ENCODE measurements around the gene KCNH5.

The KCNH5 gene

DNA sequence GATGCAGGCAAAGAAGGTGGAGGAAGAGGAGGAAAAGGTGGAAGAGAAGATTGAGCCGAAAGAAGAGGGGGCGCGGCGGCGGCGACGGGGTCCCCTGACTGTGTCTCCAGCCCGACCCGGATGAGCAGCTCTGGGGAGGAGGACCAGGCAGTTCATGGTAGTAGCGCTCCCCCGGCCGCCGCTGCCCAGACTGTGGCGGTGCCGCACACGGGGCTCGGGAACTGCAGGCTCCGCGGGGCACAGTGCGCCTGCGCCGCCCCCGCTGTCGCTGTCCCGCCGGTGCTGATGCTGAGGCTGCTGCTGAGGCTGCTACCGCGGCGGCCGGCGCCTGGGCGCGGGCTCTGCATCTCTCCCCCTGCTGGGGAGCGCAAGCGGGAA, at the start of gene KCNH5:
Gene KCNH5 (minus strand): TSS at position 225 of the 378 bp plus-strand sequence. CDS start 272 bp downstream, outside the sequence.
- in situ Hi-C loops (cut with HindIII; ENCODE audit: low sequenced_read_pairs) = no loop called here

DNA sequence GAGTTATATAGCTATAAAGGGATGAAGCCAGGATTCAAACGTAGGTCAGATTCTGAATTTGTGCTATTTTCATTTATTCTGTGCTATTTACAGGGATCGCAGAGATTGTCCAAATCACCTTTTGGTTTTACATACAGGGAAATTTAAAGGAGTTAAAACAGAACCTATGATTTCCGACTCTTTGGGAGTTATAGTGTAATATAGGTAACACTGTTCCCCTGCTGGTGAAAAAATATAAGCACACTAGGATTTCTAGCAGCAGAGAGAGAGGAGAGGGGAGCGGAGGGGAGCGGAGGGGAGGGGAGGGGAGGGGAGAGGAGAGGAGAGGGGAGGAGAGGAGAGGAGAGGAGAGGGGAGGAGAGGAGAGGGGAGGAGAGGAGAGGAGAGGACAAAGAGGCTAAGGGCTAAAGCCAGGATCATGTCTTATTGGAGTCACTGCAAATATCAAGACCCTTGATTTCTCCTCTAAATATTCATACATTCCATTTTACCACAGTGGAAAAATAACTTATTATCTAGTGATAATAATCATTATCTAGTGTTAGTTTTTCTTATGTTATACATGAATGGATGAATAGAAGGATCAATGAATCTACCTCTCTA, 46.2 kb upstream of the KCNH5 start:
- in situ Hi-C loops (cut with HindIII; ENCODE audit: low sequenced_read_pairs) = no loop called here

- in situ Hi-C loops (cut with HindIII; ENCODE audit: low sequenced_read_pairs) = no loop called here
Measured at GRCh38 chr14:63088865-63089264, 43.6 kb upstream of the KCNH5 start.

GRCh38 chr14:63078569-63078968, 33.3 kb upstream of the KCNH5 start:
- in situ Hi-C loops (cut with HindIII; ENCODE audit: low sequenced_read_pairs) = no loop called here

DNA sequence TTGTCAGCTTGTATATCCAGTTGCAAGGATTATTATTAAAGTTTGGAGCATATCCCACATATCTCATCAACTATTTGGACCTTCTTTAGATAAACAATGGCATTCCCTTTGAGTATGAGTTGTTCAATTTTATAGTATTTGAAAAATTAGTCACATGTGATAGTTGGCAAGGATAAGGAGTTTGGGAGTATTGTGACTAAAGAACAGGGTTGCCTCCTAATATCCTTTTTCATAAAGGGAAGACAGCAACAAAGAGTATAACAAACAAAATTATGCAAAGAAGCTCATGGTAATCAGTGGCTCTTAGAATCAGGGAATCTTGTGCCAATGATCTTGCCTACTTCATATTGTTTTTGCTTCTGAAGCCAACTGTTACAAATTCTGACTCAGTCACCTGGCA, 31.2 kb upstream of the KCNH5 start:
- in situ Hi-C loops (cut with HindIII; ENCODE audit: low sequenced_read_pairs) = no loop called here

GRCh38 chr14:63055631-63056030, 10.4 kb upstream of the KCNH5 start:
- in situ Hi-C loops (cut with HindIII; ENCODE audit: low sequenced_read_pairs) = no loop called here

DNA sequence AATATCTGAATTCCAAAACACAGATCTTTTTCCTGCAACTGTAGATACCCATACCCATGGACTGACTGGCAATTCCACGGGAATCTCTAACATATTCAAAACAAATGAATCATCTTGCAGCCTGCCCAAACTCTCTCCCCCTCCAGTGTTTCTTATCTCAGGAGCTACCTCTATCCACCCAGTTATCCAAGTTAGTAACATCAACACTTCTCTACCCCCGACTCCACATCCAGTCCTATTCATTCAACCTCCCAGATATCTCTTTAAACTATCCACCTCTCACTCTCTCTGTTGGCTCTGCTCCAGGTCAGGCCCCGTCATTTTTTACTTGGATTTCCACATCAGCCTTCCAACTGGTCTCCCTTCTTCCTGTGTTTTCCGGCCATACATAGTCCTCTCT, 6.7 kb upstream of the KCNH5 start:
- in situ Hi-C loops (cut with HindIII; ENCODE audit: low sequenced_read_pairs) = no loop called here

GRCh38 chr14:63051301-63051700, 6.0 kb upstream of the KCNH5 start:
- in situ Hi-C loops (cut with HindIII; ENCODE audit: low sequenced_read_pairs) = no loop called here

DNA sequence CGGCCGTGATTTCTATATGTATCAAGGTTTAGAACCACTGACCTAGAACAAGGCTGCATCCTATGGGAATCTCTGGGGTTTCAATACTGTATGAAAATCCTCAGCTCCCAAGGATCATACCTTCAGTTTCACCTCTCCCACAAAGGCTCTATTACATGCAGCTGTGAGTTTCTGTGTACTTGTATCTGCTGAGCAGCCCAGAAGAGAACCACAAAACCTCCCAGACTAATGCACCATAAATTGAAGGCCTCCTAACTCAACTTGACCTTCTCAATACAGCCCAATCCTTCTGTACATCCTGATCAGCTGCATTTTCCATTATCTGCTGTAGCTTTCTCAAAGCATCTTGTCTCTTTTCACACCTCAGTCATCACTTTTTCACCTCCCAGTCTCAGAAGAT, 5.4 kb upstream of the KCNH5 start:
- in situ Hi-C loops (cut with HindIII; ENCODE audit: low sequenced_read_pairs) = no loop called here

GRCh38 chr14:63046339-63047268, 1.3 kb upstream of the KCNH5 start:
- in situ Hi-C loops (cut with HindIII; ENCODE audit: low sequenced_read_pairs) = no loop called here

DNA sequence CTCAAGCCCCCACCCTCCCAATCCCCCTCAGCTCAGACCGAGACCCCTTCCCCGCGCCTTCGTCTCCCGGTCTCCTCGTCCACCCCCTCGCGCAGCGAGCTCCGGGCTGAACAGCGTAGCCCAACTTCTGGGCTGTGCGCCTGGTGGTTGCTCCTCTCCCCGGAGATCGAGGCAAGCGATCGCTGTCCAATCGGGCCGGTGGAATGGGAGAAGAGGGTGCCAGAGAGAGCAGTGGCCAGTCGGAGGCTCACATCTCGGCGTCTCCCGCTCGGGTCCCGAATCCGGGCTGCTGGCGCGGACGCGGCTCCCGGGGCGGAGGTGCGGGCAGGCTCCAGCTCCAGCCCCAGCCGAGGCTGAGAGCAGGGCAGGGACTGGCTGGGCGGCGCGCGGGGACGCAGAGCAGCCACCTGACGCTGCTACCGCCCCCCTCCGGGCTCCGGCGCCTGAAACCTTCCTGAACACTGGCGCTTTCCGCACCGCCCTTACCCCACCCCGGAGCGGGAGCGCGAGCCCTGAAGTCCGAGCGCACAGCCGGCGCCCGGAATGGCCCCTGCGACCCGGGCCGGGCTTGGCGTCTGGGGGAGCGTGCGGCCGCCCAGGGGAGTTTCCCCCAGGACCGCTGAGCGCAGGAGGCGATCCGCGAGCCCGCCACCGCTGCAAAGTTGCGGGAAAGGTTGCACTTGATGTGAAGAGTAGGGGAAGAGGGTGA, 508 bp upstream of the KCNH5 start:
- in situ Hi-C loops (cut with HindIII; ENCODE audit: low sequenced_read_pairs) = no loop called here

DNA sequence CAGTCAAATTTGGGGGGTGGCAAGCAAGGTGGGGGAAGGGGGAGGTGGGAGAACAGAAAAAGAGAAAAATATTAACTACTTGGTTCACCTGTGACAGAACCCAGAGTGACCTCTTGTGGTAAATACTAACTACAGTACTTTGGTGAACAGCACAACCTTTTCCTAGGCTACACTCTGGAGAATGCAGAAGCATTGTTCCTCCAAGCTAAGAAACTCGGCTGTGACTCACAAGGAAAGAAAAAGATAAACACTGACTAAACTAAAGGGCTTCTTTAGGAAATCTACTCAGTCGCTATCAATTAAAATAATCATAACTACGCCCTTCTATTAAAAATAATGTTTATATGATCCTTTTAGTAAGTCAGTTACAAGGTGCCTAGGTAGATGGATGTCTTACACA, 5.4 kb downstream of the KCNH5 start:
- in situ Hi-C loops (cut with HindIII; ENCODE audit: low sequenced_read_pairs) = no loop called here

DNA sequence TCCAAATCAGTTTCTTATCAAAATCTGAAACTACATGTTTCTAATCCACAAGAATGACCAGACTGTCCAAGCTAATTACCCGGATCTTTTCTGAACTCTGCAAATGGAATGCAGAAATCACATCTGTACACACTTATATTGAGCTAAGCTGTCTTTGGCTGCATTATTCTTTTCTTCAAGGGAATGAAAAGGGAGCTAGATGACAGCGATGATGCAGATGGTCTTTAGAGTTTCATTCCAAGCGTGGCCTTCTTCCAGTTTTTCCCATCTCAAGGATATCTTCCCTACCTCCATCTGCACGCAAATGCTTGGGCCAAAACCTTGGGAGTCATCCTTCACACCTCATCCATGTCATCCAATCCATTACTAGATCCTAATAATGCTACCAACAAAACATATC, 12.6 kb downstream of the KCNH5 start:
- in situ Hi-C loops (cut with HindIII; ENCODE audit: low sequenced_read_pairs) = no loop called here

- in situ Hi-C loops (cut with HindIII; ENCODE audit: low sequenced_read_pairs) = no loop called here
Measured at GRCh38 chr14:63032076-63032475, 13.2 kb downstream of the KCNH5 start.

DNA sequence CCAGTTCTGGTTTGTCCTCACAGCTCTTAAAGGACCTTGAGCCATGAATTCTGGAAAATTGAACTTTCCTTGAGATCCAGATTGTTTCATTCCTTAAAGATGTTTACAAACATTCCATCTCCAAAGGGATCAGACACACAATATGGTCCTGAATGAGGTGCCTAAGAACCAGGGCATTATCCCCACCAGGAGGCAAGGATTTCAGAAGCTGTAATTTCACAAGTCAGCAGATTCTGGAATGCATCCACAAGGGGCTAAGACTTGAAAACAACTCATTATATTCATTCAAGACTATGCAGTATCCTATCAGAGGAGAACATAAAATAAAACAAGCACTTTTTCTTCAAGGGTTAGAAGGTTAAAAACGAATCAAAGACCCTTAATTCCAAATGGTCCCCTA, 15.1 kb downstream of the KCNH5 start:
- in situ Hi-C loops (cut with HindIII; ENCODE audit: low sequenced_read_pairs) = no loop called here

DNA sequence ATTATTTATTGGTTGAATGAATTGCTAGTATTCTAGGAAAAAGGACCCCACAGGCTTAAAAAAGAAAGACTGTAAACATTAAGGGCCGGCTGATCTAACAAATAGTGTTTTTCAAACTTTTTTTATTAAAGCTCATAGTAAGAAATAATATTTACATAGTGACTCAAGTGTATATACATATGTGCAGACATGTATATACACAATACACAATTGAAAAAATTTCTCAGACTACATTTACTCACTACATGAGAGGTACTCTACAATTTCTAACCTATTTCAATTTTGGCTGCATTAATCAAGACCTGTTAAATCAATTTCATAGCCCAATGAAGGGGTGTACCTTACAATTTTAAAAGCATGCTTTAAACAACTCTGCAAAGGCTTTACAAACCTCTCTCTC, 17.5 kb downstream of the KCNH5 start:
- in situ Hi-C loops (cut with HindIII; ENCODE audit: low sequenced_read_pairs) = no loop called here

GRCh38 chr14:63026491-63026890, 18.8 kb downstream of the KCNH5 start:
- in situ Hi-C loops (cut with HindIII; ENCODE audit: low sequenced_read_pairs) = no loop called here

GRCh38 chr14:63014621-63015020, 30.6 kb downstream of the KCNH5 start:
- in situ Hi-C loops (cut with HindIII; ENCODE audit: low sequenced_read_pairs) = no loop called here

- in situ Hi-C loops (cut with HindIII; ENCODE audit: low sequenced_read_pairs) = no loop called here
Measured at GRCh38 chr14:63012171-63012570, 33.1 kb downstream of the KCNH5 start.

GRCh38 chr14:63011623-63012022, 33.6 kb downstream of the KCNH5 start:
- in situ Hi-C loops (cut with HindIII; ENCODE audit: low sequenced_read_pairs) = no loop called here

DNA sequence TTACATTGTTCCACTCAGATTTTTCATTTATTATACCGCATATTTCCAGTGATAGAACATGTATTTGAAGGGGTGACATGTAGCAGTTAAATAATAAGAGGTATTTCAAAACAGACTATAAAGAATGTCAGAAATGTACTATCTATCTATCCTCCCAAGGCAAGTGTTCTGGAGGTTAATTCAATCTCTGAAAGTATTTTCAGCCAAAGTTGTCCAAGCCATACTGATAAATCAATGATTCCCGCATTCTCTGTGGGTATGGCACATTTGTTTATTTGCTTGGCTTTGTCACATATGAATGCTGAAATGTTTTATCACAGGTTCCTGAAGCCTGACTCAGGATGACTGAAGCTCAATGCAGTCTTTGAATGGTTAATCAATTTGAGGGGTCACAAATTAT, 35.8 kb downstream of the KCNH5 start:
- in situ Hi-C loops (cut with HindIII; ENCODE audit: low sequenced_read_pairs) = no loop called here

- in situ Hi-C loops (cut with HindIII; ENCODE audit: low sequenced_read_pairs) = no loop called here
Measured at GRCh38 chr14:63006531-63006930, 38.7 kb downstream of the KCNH5 start.

Measured in DLD1 (cell line).